Mesendoderm (in vitro differentiated cells): Measurements from ENCODE around the gene CPNE4.

Experiments
- DNase-seq: peaks from one replicate; pipeline ENCODE4 v3.0.0; 2013
- H2AK5ac ChIP-seq: 2 replicates; pipeline ENCODE4 v1.6.1; 2013; ENCODE audit warnings: low read length, inconsistent platforms
- H2BK120ac ChIP-seq: 2 replicates; pipeline ENCODE4 v1.6.1; 2013; ENCODE audit warnings: low read depth, mild to moderate bottlenecking, low read length, moderate library complexity, mixed read lengths
- H2BK15ac ChIP-seq: replicated peaks from 2 replicates; pipeline ENCODE4 v1.6.1; 2013; ENCODE audit warnings: low read depth, mild to moderate bottlenecking, moderate library complexity
- H2BK5ac ChIP-seq: 2 replicates; pipeline ENCODE4 v1.6.1; 2013; ENCODE audit warnings: low read length, inconsistent platforms
- H3K18ac ChIP-seq: 2 replicates; pipeline ENCODE4 v1.6.1; 2013; ENCODE audit warnings: mild to moderate bottlenecking, low read length, mixed read lengths
- H3K23ac ChIP-seq: one replicate; pipeline ENCODE4 v1.6.1; 2013; ENCODE audit warnings: low read length
- H3K27ac ChIP-seq: 2 replicates; pipeline ENCODE4 v1.5.1; 2013; ENCODE audit warnings: low read depth, mild to moderate bottlenecking, inconsistent platforms, low read length, moderate library complexity
- H3K27me3 ChIP-seq: 2 replicates; pipeline ENCODE4 v1.6.1; 2013; ENCODE audit warnings: low read length, control low read depth, mild to moderate bottlenecking, inconsistent platforms; ENCODE audit not compliant: insufficient read depth, poor library complexity
- H3K36me3 ChIP-seq: 2 replicates; pipeline ENCODE4 v1.6.1; 2013; ENCODE audit warnings: low read length, inconsistent platforms; ENCODE audit not compliant: control insufficient read depth, insufficient read depth
- H3K4ac ChIP-seq: one replicate; pipeline ENCODE4 v1.6.1; 2013; ENCODE audit warnings: low read depth, mild to moderate bottlenecking, low read length, moderate library complexity
- H3K4me1 ChIP-seq: 2 replicates; pipeline ENCODE4 v1.6.1; 2013; ENCODE audit warnings: low read depth, low read length, inconsistent platforms; ENCODE audit not compliant: control insufficient read depth
- H3K4me2 ChIP-seq: 2 replicates; pipeline ENCODE4 v1.6.1; 2013; ENCODE audit warnings: low read length
- H3K4me3 ChIP-seq: 2 replicates; pipeline ENCODE4 v1.5.1; 2013; ENCODE audit warnings: mild to moderate bottlenecking, low read length
- H3K56ac ChIP-seq: one replicate; pipeline ENCODE4 v1.6.1; 2013; ENCODE audit warnings: low read length
- H3K79me1 ChIP-seq: 2 replicates; pipeline ENCODE4 v1.6.1; 2013; ENCODE audit warnings: low read length, inconsistent platforms
- H3K79me2 ChIP-seq: 2 replicates; pipeline ENCODE4 v1.6.1; 2013; ENCODE audit warnings: mild to moderate bottlenecking, low read length; ENCODE audit not compliant: control insufficient read depth, insufficient read depth
- H3K9ac ChIP-seq: 2 replicates; pipeline ENCODE4 v1.6.1; 2013; ENCODE audit warnings: low read length, inconsistent platforms
- H4K5ac ChIP-seq: one replicate; pipeline ENCODE4 v1.6.1; 2013; ENCODE audit warnings: low read length
- H4K8ac ChIP-seq: one replicate; pipeline ENCODE4 v1.6.1; 2013; ENCODE audit warnings: low read depth, mild to moderate bottlenecking, control low read depth, low read length, moderate library complexity
- WGBS: extraction: QIAGEN DNeasy Blood & Tissue Kit; methylation state at CpG from one replicate; pipeline ENCODE4 v1.1.7; 2013; ENCODE audit warnings: low lambda C conversion rate, missing lambda C conversion rate; ENCODE audit not compliant: insufficient coverage; ENCODE audit errors: extremely low coverage; 5-methylcytosine and 5-hydroxymethylcytosine counted together

The CPNE4 gene

DNA sequence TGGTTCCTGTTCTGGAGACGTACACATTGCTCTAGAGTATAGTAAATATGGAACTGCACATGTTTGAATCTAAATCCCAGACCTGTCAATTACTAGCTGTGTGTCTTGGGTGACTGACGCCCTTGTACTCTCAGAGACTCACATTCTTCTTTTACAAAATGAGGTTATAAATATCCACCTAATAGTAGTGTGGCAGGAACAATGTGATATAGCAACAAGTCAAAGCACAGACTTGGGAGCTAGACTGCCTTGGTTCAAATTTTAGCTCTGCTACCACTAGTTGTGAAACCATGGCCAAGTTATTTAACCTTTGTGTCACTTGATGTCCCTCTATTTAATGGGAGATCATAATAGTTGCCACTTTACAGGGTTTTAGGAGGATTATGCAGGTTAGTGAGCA lies 245.6 kb downstream of the CPNE4 start:
- no peak overlapping the region for H2BK5ac ChIP-seq
- no peak overlapping the region for H2BK15ac ChIP-seq
- H3K79me1 ChIP-seq = no peaks in the 10 kb centered on the region
- H3K27me3 ChIP-seq = no peaks in the 10 kb centered on the region
- no peak overlapping the region for H3K9ac ChIP-seq
- H3K23ac ChIP-seq = no peak overlapping the region
- no peak overlapping the region for H3K4me3 ChIP-seq
- H3K4me2 ChIP-seq = no peak overlapping the region
- H3K18ac ChIP-seq = no peak overlapping the region
- no peak overlapping the region for H3K4ac ChIP-seq
- H4K8ac ChIP-seq = no peak overlapping the region
- H3K27ac ChIP-seq = no peak overlapping the region
- no peak for DNase-seq
- no peak overlapping the region for H3K56ac ChIP-seq
- no peaks in the 10 kb centered on the region for H3K36me3 ChIP-seq
- no CpG with 5 or more reads among the region's 2 CpGs for WGBS
- H2AK5ac ChIP-seq = no peak overlapping the region
- no peaks in the 10 kb centered on the region for H3K79me2 ChIP-seq
- H2BK120ac ChIP-seq = no peak overlapping the region
- no peaks in the 10 kb centered on the region for H3K4me1 ChIP-seq
- H4K5ac ChIP-seq = no peak overlapping the region

DNA sequence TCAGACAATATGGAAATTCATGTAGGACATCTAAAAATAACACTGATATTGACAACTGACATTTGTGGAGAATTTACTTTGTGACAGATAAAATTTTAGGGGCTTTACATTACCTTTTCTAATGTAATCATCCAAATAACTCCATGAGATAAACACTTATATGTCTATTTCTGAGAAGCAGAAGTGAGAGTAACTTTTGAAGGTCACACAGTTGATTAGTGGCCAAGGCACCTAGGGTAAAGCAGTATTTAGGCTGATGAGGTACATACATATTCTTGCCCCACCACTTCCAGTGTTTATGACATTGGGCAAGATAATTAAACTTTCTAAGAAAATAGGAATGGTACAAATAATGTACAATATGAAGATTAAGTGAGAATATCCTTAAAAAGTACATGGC lies 248.4 kb downstream of the CPNE4 start:
- H3K4me1 ChIP-seq = no peaks in the 10 kb centered on the region
- H3K18ac ChIP-seq = no peak overlapping the region
- H3K36me3 ChIP-seq = no peaks in the 10 kb centered on the region
- H4K8ac ChIP-seq = no peak overlapping the region
- H2AK5ac ChIP-seq = no peak overlapping the region
- no peak overlapping the region for H3K9ac ChIP-seq
- H3K4me2 ChIP-seq = no peak overlapping the region
- no peak overlapping the region for H3K23ac ChIP-seq
- H2BK15ac ChIP-seq = no peak overlapping the region
- no peak overlapping the region for H3K4me3 ChIP-seq
- no peak overlapping the region for H3K27ac ChIP-seq
- H2BK5ac ChIP-seq = no peak overlapping the region
- no peak overlapping the region for H3K4ac ChIP-seq
- H4K5ac ChIP-seq = no peak overlapping the region
- no peaks in the 10 kb centered on the region for H3K79me2 ChIP-seq
- H3K79me1 ChIP-seq = no peaks in the 10 kb centered on the region
- no peak for DNase-seq
- H2BK120ac ChIP-seq = no peak overlapping the region
- no peaks in the 10 kb centered on the region for H3K27me3 ChIP-seq
- no peak overlapping the region for H3K56ac ChIP-seq

DNA sequence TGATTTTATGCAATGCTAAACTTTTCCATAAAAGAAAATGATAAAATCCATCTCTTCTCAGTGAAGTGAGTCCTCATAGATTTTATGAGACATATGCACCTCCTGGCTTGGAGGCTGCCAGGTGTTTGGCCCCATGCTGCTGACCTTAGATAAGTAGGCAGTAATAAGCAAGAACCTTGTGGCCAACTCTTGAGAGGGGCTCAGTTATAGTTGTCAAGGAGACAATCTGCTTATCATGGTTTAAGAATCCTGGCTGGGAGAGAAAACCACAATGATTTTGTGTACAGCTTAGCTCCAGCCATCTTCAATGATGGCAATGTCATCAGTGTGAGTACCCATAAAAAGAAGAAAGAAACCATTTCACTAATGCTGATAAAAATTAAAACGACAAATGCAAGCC lies 252.1 kb downstream of the CPNE4 start:
- Histone ChIP-seq H3K4me3 (no peak overlapping the region), H3K36me3 (no peaks in the 10 kb centered on the region), H2BK120ac (no peak overlapping the region), H3K56ac (no peak overlapping the region), H3K4ac (no peak overlapping the region), H2BK5ac (no peak overlapping the region), H4K8ac (no peak overlapping the region), H3K23ac (no peak overlapping the region), H3K79me2 (no peaks in the 10 kb centered on the region), H3K9ac (no peak overlapping the region), H3K27ac (no peak overlapping the region), H3K27me3 (no peaks in the 10 kb centered on the region), H2BK15ac (no peak overlapping the region), H3K18ac (no peak overlapping the region), H3K4me1 (no peaks in the 10 kb centered on the region), H4K5ac (no peak overlapping the region), H2AK5ac (no peak overlapping the region), H3K4me2 (no peak overlapping the region), H3K79me1 (no peaks in the 10 kb centered on the region)
- DNase-seq = no peak
- WGBS = no CpG with 5 or more reads among the region's 1 CpG

DNA sequence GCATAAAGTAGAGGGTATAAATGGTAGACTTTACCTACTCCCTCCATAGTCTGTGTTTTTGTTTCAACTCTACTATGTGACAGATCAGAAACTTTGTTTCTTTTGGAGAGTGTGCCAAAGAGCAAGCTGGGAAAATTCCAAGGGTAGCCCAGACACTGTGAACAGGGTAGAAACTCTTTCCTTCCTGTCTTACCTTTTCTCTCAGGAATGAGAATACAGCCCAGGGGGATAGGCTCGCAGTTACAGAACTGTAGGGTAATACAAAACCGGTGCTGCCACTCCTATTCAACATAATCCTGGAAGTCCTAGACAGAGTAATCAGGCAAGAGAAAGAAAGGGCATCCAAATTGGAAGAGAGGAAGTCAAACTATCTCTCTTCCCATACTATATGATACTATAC lies 256.3 kb downstream of the CPNE4 start:
- Histone ChIP-seq H3K4ac (no peak overlapping the region), H3K27me3 (no peaks in the 10 kb centered on the region), H3K79me1 (no peaks in the 10 kb centered on the region), H2AK5ac (no peak overlapping the region), H3K36me3 (no peaks in the 10 kb centered on the region), H2BK120ac (no peak overlapping the region), H3K4me2 (no peak overlapping the region), H3K4me1 (no peaks in the 10 kb centered on the region), H4K8ac (no peak overlapping the region), H2BK5ac (no peak overlapping the region), H3K79me2 (no peaks in the 10 kb centered on the region), H3K56ac (no peak overlapping the region), H3K4me3 (no peak overlapping the region), H3K18ac (no peak overlapping the region), H4K5ac (no peak overlapping the region), H2BK15ac (no peak overlapping the region), H3K9ac (no peak overlapping the region), H3K23ac (no peak overlapping the region), H3K27ac (no peak overlapping the region)
- WGBS = no CpG with 5 or more reads among the region's 2 CpGs
- no peak for DNase-seq

DNA sequence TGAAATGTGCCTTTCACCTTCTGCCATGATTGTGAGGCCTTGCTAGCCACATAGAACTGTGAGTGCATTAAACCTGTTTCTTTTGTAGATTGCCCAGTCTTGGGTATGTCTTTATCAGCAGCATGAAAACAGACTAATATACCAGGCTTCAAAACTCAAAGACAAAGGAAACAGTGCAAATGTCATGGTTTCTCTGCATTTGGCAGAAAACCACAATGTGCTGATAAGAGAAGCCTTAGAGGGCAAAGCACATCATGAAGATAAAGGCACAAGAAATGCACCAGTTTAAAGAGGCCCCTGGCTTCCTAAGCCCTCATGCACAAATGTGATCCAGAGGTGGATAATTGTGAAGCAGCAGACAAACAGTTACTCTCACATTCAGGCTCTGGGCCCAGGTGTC lies 259.2 kb downstream of the CPNE4 start:
- Histone ChIP-seq H3K79me1 (no peaks in the 10 kb centered on the region), H3K4ac (no peak overlapping the region), H3K4me1 (no peaks in the 10 kb centered on the region), H3K9ac (no peak overlapping the region), H3K4me2 (no peak overlapping the region), H3K36me3 (no peaks in the 10 kb centered on the region), H2BK120ac (no peak overlapping the region), H2BK5ac (no peak overlapping the region), H3K23ac (no peak overlapping the region), H3K27me3 (no peaks in the 10 kb centered on the region), H3K56ac (no peak overlapping the region), H2AK5ac (no peak overlapping the region), H3K79me2 (no peaks in the 10 kb centered on the region), H3K27ac (no peak overlapping the region), H4K8ac (no peak overlapping the region), H3K18ac (no peak overlapping the region), H3K4me3 (no peak overlapping the region), H2BK15ac (no peak overlapping the region), H4K5ac (no peak overlapping the region)
- DNase-seq = no peak

DNA sequence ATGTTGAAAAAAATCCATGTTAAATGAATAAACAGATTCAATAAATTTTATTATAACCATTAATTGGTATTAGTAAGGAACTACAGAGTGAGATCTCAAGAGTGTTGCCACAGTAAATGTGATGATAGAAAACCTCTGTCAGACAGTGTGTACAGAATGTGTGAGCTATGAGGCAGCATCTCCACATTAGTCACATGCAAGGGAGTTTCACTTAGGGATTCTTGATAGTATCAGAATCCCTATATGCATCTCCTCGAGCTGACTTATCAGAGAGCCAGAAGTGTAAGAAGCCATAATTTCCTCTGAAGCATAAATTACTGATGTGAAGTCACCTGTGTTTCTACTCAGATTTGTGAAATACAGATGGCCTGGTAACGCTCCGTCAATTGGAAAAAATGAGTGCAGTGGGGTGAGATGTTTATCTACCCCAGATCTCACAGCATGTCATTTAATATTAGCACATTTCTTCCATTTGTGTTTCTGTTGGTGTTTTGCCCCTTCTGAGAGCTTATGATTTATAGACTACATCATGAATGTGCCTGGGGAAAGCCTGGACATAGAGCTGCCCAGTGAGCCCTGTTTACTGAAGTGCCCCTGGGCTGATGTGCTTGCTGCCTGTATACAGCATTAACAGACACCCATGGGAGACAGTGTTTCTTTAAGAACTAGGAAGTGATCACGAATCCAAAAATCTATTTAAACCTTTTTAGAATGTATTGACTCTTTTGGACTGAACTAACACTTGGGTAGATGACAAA lies 262.4 kb downstream of the CPNE4 start:
- H3K4me1 ChIP-seq = no peaks in the 10 kb centered on the region
- no peak for DNase-seq
- H4K8ac ChIP-seq = no peak overlapping the region
- H2BK15ac ChIP-seq = no peak overlapping the region
- H3K4me2 ChIP-seq = no peak overlapping the region
- H3K23ac ChIP-seq = no peak overlapping the region
- H2BK120ac ChIP-seq = no peak overlapping the region
- H3K79me1 ChIP-seq = no peaks in the 10 kb centered on the region
- H3K4me3 ChIP-seq = no peak overlapping the region
- H4K5ac ChIP-seq = no peak overlapping the region
- H3K18ac ChIP-seq = no peak overlapping the region
- no peak overlapping the region for H3K27ac ChIP-seq
- no peak overlapping the region for H2BK5ac ChIP-seq
- no peaks in the 10 kb centered on the region for H3K36me3 ChIP-seq
- no peak overlapping the region for H3K56ac ChIP-seq
- WGBS = no CpG with 5 or more reads among the region's 4 CpGs
- no peak overlapping the region for H2AK5ac ChIP-seq
- no peaks in the 10 kb centered on the region for H3K27me3 ChIP-seq
- H3K4ac ChIP-seq = no peak overlapping the region
- no peak overlapping the region for H3K9ac ChIP-seq
- no peaks in the 10 kb centered on the region for H3K79me2 ChIP-seq
